ENCODE measurements around the gene IGF2. TPM values are rescaled to one million over a fixed set of nuclear protein-coding genes. Genes with fewer than 3 reads are reported as not detected.

IGF2 gene
- total and polyA plus RNA-seq, 10 of the 15 experiments (the other 5 are each of a cell fraction or from before 2014, with no cell fraction given) = 0.41 TPM; not detected in 9

- Histone ChIP-seq H3K36me3 (ENCODE audit: control insufficient read depth in 2 of 2, insufficient read depth in 2 of 2, low read length in 1 of 2) (no peaks in the 10 kb centered on the region), H3K9ac (ENCODE audit: control insufficient read depth, insufficient read depth, low read length) (no peak overlapping the region), H3K9me3 (replicated peaks; ENCODE audit: control insufficient read depth, insufficient read depth, low read length) (no peaks in the 10 kb centered on the region; the same call in 1 of the 3 replicates), H3K27ac (ENCODE audit: control insufficient read depth, insufficient read depth) (no peak overlapping the region), H3K4me2 (ENCODE audit: control insufficient read depth, insufficient read depth) (no peak overlapping the region), H3K79me2 (ENCODE audit: control insufficient read depth, insufficient read depth, low read length) (no peaks in the 10 kb centered on the region), H4K20me1 (ENCODE audit: control insufficient read depth, insufficient read depth) (no peaks in the 10 kb centered on the region; the same call in 1 of the 2 replicates), H3K4me1 (ENCODE audit: control insufficient read depth, insufficient read depth, low read length) (no peaks in the 10 kb centered on the region), H3K4me3 (no peak overlapping the region), H2AFZ (ENCODE audit: control insufficient read depth, low read depth, low read length) (no peak overlapping the region), H3K27me3 (replicated peaks in 1 of 2; ENCODE audit: control insufficient read depth in 2 of 2, insufficient read depth in 2 of 2, low read length in 1 of 2) (no peaks in the 10 kb centered on the region)
- TF ChIP-seq LARP7 (IDR thresholded peaks at IDR 0.05) = no peak
- TF ChIP-seq ZNF24 (IDR thresholded peaks at IDR 0.05) = no peak
- TF ChIP-seq IRF5 (IDR thresholded peaks at IDR 0.05; ENCODE audit: borderline replicate concordance) = no peak
- no peak for TF ChIP-seq ELK1 (IDR thresholded peaks at IDR 0.05; ENCODE audit: low read depth, low read length)
- no peak for TF ChIP-seq MTA2 (IDR thresholded peaks at IDR 0.05; ENCODE audit: low read depth)
- TF ChIP-seq CEBPB (IDR thresholded peaks at IDR 0.05; ENCODE audit: borderline replicate concordance in 1 of 2, low read depth in 2 of 2, low read length in 2 of 2) = no peak
- no peak for TF ChIP-seq CREM (IDR thresholded peaks at IDR 0.05; ENCODE audit: low read depth)
- no peak for TF ChIP-seq EZH2 (IDR thresholded peaks at IDR 0.05; ENCODE audit: borderline replicate concordance, control insufficient read depth, low read depth, low read length)
- no peak for TF ChIP-seq KAT2A (conservative IDR thresholded peaks at IDR 0.05; ENCODE audit: control insufficient read depth, low read depth, low read length)
- no peak for TF ChIP-seq ESRRA (IDR thresholded peaks at IDR 0.05; ENCODE audit: low read length)
- no peak for TF ChIP-seq RAD51 (IDR thresholded peaks at IDR 0.05)
- no peak for TF ChIP-seq NBN (IDR thresholded peaks at IDR 0.05)
- no peak for TF ChIP-seq ZZZ3 (IDR thresholded peaks at IDR 0.05; ENCODE audit: control insufficient read depth, insufficient read length, low read depth)
- no peak for TF ChIP-seq WRNIP1 (IDR thresholded peaks at IDR 0.05; ENCODE audit: borderline replicate concordance, low read depth, low read length)
- no peak for TF ChIP-seq ZNF274 (IDR thresholded peaks at IDR 0.05; ENCODE audit: insufficient read depth, insufficient read length)
- TF ChIP-seq PML (IDR thresholded peaks at IDR 0.05; ENCODE audit: low read length) = no peak
- TF ChIP-seq ZNF622 (IDR thresholded peaks at IDR 0.05) = no peak
- TF ChIP-seq IRF3 (IDR thresholded peaks at IDR 0.05) = no peak
- in situ Hi-C loops (cut with MboI) = no loop called here
- ChIA-PET SMC1A (ENCODE audit: uncharacterized antibody, unreplicated experiment) (no interaction called here), POLR2A (no interaction called here), RAD21 (ENCODE audit: unreplicated experiment) (no interaction called here), CTCF (interaction anchor here (1.0 kb wide), 1 partner anchor 58 kb away, joined by 6 read pairs; no protein-coding TSS in a partner anchor)
- no TSS peak for BruUV-seq (replicated peaks)
- no peak for DNase-seq (ENCODE audit: low read depth, low spot score)
- ATAC-seq = no peak
- 29% methylated on average over 18 of the region's 18 CpGs for WGBS (ENCODE audit: insufficient coverage, insufficient replicate concordance, low lambda C conversion rate, missing lambda C conversion rate)
- FAIRE-seq = no peak
- intact Hi-C loops (cut with micrococcal nuclease; ENCODE audit: unreplicated experiment) = no loop called here
Measured at GRCh38 chr11:2093575-2094353, 45.4 kb downstream of the IGF2 start.

All from GM12878 (cell line).